ENCODE data around the gene GPHN. TPM values are rescaled to one million over a fixed set of nuclear protein-coding genes. Genes with fewer than 3 reads are reported as not detected.

Gene GPHN
- total and polyA plus RNA-seq, 2 donors from 2014 or later, result 35.4 to 62.0 TPM

DNA sequence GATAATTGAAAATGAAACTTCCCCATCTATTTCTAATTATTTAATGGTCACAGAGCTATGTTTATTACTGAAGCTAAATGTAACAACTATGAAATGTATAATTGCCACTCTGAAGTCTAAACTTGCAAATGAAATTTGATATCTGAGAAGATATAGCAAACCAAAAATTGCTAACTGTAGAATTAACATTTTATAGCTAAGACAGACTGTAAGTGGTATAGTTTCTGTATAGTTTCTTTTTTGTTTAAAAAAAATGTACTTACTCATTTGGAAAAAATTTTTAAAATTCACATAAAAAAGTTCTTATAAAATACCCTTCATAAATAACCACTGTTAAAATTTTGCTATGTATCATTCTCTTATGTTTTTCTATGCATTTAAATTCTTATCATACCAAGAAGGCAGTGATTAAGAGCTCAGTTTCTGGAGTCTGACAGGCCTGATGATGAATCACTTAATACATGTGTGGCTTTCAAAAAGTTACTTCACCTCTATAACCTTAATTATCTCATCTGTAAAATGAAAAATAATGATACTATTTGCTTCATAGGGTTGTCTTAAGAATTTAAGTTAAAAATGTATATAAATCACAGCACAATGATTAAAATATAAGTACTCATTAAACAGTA lies 466.6 kb downstream of the GPHN start:
- no peak overlapping the region for H3K4me3 ChIP-seq (ENCODE audit: low read length in 3 of 3)
- H3K36me3 ChIP-seq (ENCODE audit: control insufficient read depth in 2 of 3, insufficient read depth in 3 of 3, low read length in 3 of 3), result peaks cover 0 to 4% (median 0%) of the 10 kb centered on the region in 3 donors
- TF ChIP-seq, protein P1, sequence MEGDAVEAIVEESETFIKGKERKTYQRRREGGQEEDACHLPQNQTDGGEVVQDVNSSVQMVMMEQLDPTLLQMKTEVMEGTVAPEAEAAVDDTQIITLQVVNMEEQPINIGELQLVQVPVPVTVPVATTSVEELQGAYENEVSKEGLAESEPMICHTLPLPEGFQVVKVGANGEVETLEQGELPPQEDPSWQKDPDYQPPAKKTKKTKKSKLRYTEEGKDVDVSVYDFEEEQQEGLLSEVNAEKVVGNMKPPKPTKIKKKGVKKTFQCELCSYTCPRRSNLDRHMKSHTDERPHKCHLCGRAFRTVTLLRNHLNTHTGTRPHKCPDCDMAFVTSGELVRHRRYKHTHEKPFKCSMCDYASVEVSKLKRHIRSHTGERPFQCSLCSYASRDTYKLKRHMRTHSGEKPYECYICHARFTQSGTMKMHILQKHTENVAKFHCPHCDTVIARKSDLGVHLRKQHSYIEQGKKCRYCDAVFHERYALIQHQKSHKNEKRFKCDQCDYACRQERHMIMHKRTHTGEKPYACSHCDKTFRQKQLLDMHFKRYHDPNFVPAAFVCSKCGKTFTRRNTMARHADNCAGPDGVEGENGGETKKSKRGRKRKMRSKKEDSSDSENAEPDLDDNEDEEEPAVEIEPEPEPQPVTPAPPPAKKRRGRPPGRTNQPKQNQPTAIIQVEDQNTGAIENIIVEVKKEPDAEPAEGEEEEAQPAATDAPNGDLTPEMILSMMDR (IDR thresholded peaks at IDR 0.05; ENCODE audit: borderline replicate concordance, extremely low read depth, insufficient read depth), result no peak
- DNase-seq, result peak in 2 of 5 donors; percentile 24 to 37
- H3K27me3 ChIP-seq (ENCODE audit: control insufficient read depth, insufficient read depth, low read length), result no peaks in the 10 kb centered on the region
- H3K9me3 ChIP-seq (ENCODE audit: control insufficient read depth in 2 of 3, insufficient read depth in 1 of 3, low read length in 3 of 3), result no peaks in the 10 kb centered on the region
- intact Hi-C loops (cut with DNase I), result no loop called here
- H3K9ac ChIP-seq (ENCODE audit: low read length in 3 of 3), result no peak overlapping the region
- no peaks in the 10 kb centered on the region for H3K4me1 ChIP-seq (ENCODE audit: control insufficient read depth in 2 of 3, insufficient read depth in 2 of 3, low read depth in 1 of 3, low read length in 3 of 3)
- no peak overlapping the region for H3K27ac ChIP-seq (ENCODE audit: low read depth in 2 of 2, low read length in 2 of 2)
- peak; percentile 32 for FAIRE-seq

DNA sequence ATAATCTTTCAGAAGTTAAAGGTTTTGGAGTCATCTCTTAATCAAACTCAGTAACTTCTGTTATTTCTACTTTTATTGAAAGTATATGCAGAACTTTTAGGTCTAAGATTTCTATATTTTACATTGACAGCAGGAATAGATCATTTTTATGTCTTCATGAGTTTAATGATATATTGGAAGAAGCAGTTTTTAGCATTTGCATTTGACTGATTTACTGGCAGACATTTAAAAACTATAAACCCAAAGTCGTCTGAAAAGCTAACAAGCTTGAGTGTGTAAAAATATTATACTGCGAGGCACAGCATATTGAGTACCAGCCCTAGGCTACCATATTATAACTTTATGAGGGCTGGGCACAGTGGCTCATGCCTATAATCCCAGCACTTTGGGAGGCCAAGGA lies 467.3 kb downstream of the GPHN start:
- no peak overlapping the region for H3K4me3 ChIP-seq (ENCODE audit: low read length in 3 of 3)
- H3K9me3 ChIP-seq (ENCODE audit: control insufficient read depth in 2 of 3, insufficient read depth in 1 of 3, low read length in 3 of 3), result no peaks in the 10 kb centered on the region
- TF ChIP-seq, protein P1 (IDR thresholded peaks at IDR 0.05; ENCODE audit: borderline replicate concordance, extremely low read depth, insufficient read depth), result no peak
- FAIRE-seq, result no peak
- peaks cover 0 to 4% (median 0%) of the 10 kb centered on the region in 3 donors for H3K36me3 ChIP-seq (ENCODE audit: control insufficient read depth in 2 of 3, insufficient read depth in 3 of 3, low read length in 3 of 3)
- H3K27me3 ChIP-seq (ENCODE audit: control insufficient read depth, insufficient read depth, low read length), result no peaks in the 10 kb centered on the region
- peak in 2 of 5 donors; percentile 23 to 34 for DNase-seq
- intact Hi-C loops (cut with DNase I), result no loop called here
- no peak overlapping the region for H3K27ac ChIP-seq (ENCODE audit: low read depth in 2 of 2, low read length in 2 of 2)
- no peak overlapping the region for H3K9ac ChIP-seq (ENCODE audit: low read length in 3 of 3)
- no peaks in the 10 kb centered on the region for H3K4me1 ChIP-seq (ENCODE audit: control insufficient read depth in 2 of 3, insufficient read depth in 2 of 3, low read depth in 1 of 3, low read length in 3 of 3)

DNA sequence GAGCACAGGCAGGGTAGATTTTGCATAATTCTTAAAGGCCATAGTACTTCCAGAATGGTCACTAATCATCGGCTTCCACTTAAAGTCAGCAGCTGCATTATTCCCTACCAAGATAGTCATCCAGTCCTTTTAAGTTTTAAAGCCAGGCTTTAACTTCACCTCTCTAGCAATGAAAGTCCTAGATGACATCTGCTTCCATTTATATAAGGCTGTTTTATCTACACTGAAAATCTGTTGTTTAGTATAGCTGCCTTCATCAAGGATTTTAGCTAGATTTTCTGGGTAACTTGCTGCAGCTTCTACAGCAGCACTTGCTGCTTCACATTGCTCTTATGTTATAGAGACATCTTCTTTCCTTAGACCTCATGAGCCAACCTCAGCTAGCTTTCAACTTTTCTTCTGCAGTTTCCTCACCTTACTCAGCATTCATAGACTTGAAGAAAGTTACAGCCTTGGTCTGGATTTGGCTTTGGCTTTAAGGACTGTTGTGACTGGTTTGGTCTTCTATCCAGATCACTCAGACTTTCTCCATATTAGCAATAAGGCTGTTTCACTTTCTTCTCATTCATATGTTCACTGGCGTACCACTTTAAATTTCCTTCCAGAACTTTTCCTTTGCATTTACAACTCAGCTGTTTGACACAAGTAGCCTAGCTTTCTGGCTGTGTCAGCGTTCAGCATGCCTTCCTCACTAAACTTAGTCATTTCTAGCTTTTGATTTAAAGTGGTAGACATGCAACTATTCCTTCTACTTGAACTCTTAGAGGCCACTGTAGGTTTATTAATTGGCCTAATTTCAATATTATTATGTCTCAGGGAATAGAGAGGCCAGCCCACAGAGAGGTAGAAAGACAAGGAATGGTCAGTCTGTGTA lies 471.4 kb downstream of the GPHN start:
- Histone ChIP-seq H3K36me3 (ENCODE audit: control insufficient read depth in 2 of 3, insufficient read depth in 3 of 3, low read length in 3 of 3) (no peaks in the 10 kb centered on the region), H3K4me3 (ENCODE audit: low read length in 3 of 3) (no peak overlapping the region), H3K9ac (ENCODE audit: low read length in 3 of 3) (no peak overlapping the region), H3K27ac (ENCODE audit: low read depth in 2 of 2, low read length in 2 of 2) (no peak overlapping the region), H3K27me3 (ENCODE audit: control insufficient read depth, insufficient read depth, low read length) (no peaks in the 10 kb centered on the region), H3K9me3 (ENCODE audit: control insufficient read depth in 2 of 3, insufficient read depth in 1 of 3, low read length in 3 of 3) (no peaks in the 10 kb centered on the region), H3K4me1 (ENCODE audit: control insufficient read depth in 2 of 3, insufficient read depth in 2 of 3, low read depth in 1 of 3, low read length in 3 of 3) (no peaks in the 10 kb centered on the region)
- DNase-seq (peak in 1 of 5 donors; percentile 24), FAIRE-seq (no peak)
- intact Hi-C loops (cut with DNase I), result no loop called here
- TF ChIP-seq, protein P1 (IDR thresholded peaks at IDR 0.05; ENCODE audit: borderline replicate concordance, extremely low read depth, insufficient read depth), result no peak

Data from kidney (tissue), 14 donors.